ENCODE data around the gene MUC5AC. TPM values are rescaled to one million over a fixed set of nuclear protein-coding genes. Genes with fewer than 3 reads are reported as not detected.

Gene MUC5AC
- total and polyA plus RNA-seq, 2 experiments from 2014 or later = not detected

- Histone ChIP-seq H2AFZ (no peak overlapping the region), H3K27ac (no peak overlapping the region), H3K27me3 (replicated peaks; ENCODE audit: insufficient read depth) (no peaks in the 10 kb centered on the region), H3K4me3 (no peak overlapping the region), H3K4me2 (ENCODE audit: unreplicated experiment) (no peak overlapping the region), H3F3A (ENCODE audit: insufficient read depth) (no peaks in the 10 kb centered on the region), H3K9me2 (ENCODE audit: insufficient read depth) (no peaks in the 10 kb centered on the region), H3K79me2 (ENCODE audit: insufficient read depth) (no peaks in the 10 kb centered on the region), H3K4me1 (ENCODE audit: insufficient read depth) (no peaks in the 10 kb centered on the region), H3K9me3 (ENCODE audit: low read depth) (no peaks in the 10 kb centered on the region), H3K9ac (no peak overlapping the region), H4K20me1 (ENCODE audit: insufficient read depth) (no peaks in the 10 kb centered on the region), H3K36me3 (ENCODE audit: low read depth) (no peaks in the 10 kb centered on the region)
- in situ Hi-C loops (cut with MboI) = no loop called here
- WGBS, 2 experiments (ENCODE audit: low coverage in 1 of 2, low lambda C conversion rate in 2 of 2, missing lambda C conversion rate in 2 of 2) = 79 to 81% methylated on average over 16 to 17 of the region's 17 CpGs
- TF ChIP-seq EZH2phosphoT487 (IDR thresholded peaks at IDR 0.05; ENCODE audit: insufficient read depth, low read depth) = no peak
- no peak for TF ChIP-seq EZH2 (IDR thresholded peaks at IDR 0.05; ENCODE audit: insufficient read depth, poor library complexity, severe bottlenecking)
- no peak for DNase-seq
Measured at GRCh38 chr11:1192741-1193325, 35.1 kb downstream of the MUC5AC start.

GRCh38 chr11:1193326-1194230 is 35.8 kb downstream of the MUC5AC start:
- no peak overlapping the region for H3K27ac ChIP-seq
- H3K9me3 ChIP-seq (ENCODE audit: low read depth) = no peaks in the 10 kb centered on the region
- TF ChIP-seq EZH2 (IDR thresholded peaks at IDR 0.05; ENCODE audit: insufficient read depth, poor library complexity, severe bottlenecking) (no peak), EZH2phosphoT487 (IDR thresholded peaks at IDR 0.05; ENCODE audit: insufficient read depth, low read depth) (no peak)
- H3K79me2 ChIP-seq (ENCODE audit: insufficient read depth) = no peaks in the 10 kb centered on the region
- no peak overlapping the region for H3K4me3 ChIP-seq
- in situ Hi-C loops (cut with MboI) = no loop called here
- no peaks in the 10 kb centered on the region for H3K27me3 ChIP-seq (replicated peaks; ENCODE audit: insufficient read depth)
- H3K9ac ChIP-seq = no peak overlapping the region
- no peaks in the 10 kb centered on the region for H3K9me2 ChIP-seq (ENCODE audit: insufficient read depth)
- H3K4me1 ChIP-seq (ENCODE audit: insufficient read depth) = no peaks in the 10 kb centered on the region
- no peaks in the 10 kb centered on the region for H3K36me3 ChIP-seq (ENCODE audit: low read depth)
- H2AFZ ChIP-seq = no peak overlapping the region
- no peaks in the 10 kb centered on the region for H4K20me1 ChIP-seq (ENCODE audit: insufficient read depth)
- H3F3A ChIP-seq (ENCODE audit: insufficient read depth) = no peaks in the 10 kb centered on the region
- no peak for DNase-seq
- 83% methylated on average over 35 to 43 of the region's 43 CpGs for WGBS, 2 experiments (ENCODE audit: low coverage in 1 of 2, low lambda C conversion rate in 2 of 2, missing lambda C conversion rate in 2 of 2)
- no peak overlapping the region for H3K4me2 ChIP-seq (ENCODE audit: unreplicated experiment)

- Histone ChIP-seq H3K4me2 (ENCODE audit: unreplicated experiment) (no peak overlapping the region), H3K36me3 (ENCODE audit: low read depth) (no peaks in the 10 kb centered on the region), H3K27ac (no peak overlapping the region), H3K9me2 (ENCODE audit: insufficient read depth) (no peaks in the 10 kb centered on the region), H3K9me3 (ENCODE audit: low read depth) (no peaks in the 10 kb centered on the region), H4K20me1 (ENCODE audit: insufficient read depth) (no peaks in the 10 kb centered on the region), H2AFZ (no peak overlapping the region), H3F3A (ENCODE audit: insufficient read depth) (no peaks in the 10 kb centered on the region), H3K4me1 (ENCODE audit: insufficient read depth) (no peaks in the 10 kb centered on the region), H3K79me2 (ENCODE audit: insufficient read depth) (no peaks in the 10 kb centered on the region), H3K27me3 (replicated peaks; ENCODE audit: insufficient read depth) (no peaks in the 10 kb centered on the region), H3K9ac (no peak overlapping the region), H3K4me3 (no peak overlapping the region)
- TF ChIP-seq EZH2phosphoT487 (IDR thresholded peaks at IDR 0.05; ENCODE audit: insufficient read depth, low read depth) (no peak), EZH2 (IDR thresholded peaks at IDR 0.05; ENCODE audit: insufficient read depth, poor library complexity, severe bottlenecking) (no peak)
- in situ Hi-C loops (cut with MboI) = no loop called here
- 88 to 89% methylated on average over 45 to 59 of the region's 59 CpGs for WGBS, 2 experiments (ENCODE audit: low coverage in 1 of 2, low lambda C conversion rate in 2 of 2, missing lambda C conversion rate in 2 of 2)
- DNase-seq = no peak
Measured at GRCh38 chr11:1194231-1194976, 36.7 kb downstream of the MUC5AC start.

GRCh38 chr11:1194977-1195681 is 37.4 kb downstream of the MUC5AC start:
- no peaks in the 10 kb centered on the region for H3F3A ChIP-seq (ENCODE audit: insufficient read depth)

More at GRCh38 chr11:1194977-1195681, 37.4 kb downstream of the MUC5AC start:
- H3K79me2 ChIP-seq (ENCODE audit: insufficient read depth) = no peaks in the 10 kb centered on the region
- DNase-seq = no peak
- H3K4me3 ChIP-seq = no peak overlapping the region
- H3K9ac ChIP-seq = no peak overlapping the region
- H3K4me1 ChIP-seq (ENCODE audit: insufficient read depth) = no peaks in the 10 kb centered on the region
- no peaks in the 10 kb centered on the region for H3K9me2 ChIP-seq (ENCODE audit: insufficient read depth)
- no peak for TF ChIP-seq EZH2 (IDR thresholded peaks at IDR 0.05; ENCODE audit: insufficient read depth, poor library complexity, severe bottlenecking)
- TF ChIP-seq EZH2phosphoT487 (IDR thresholded peaks at IDR 0.05; ENCODE audit: insufficient read depth, low read depth) = no peak
- no peaks in the 10 kb centered on the region for H3K36me3 ChIP-seq (ENCODE audit: low read depth)
- no peak overlapping the region for H3K27ac ChIP-seq
- no peak overlapping the region for H2AFZ ChIP-seq
- WGBS, 2 experiments (ENCODE audit: low coverage in 1 of 2, low lambda C conversion rate in 2 of 2, missing lambda C conversion rate in 2 of 2) = 78 to 90% methylated on average over 24 to 32 of the region's 32 CpGs
- H3K9me3 ChIP-seq (ENCODE audit: low read depth) = no peaks in the 10 kb centered on the region
- H4K20me1 ChIP-seq (ENCODE audit: insufficient read depth) = no peaks in the 10 kb centered on the region
- in situ Hi-C loops (cut with MboI) = loop anchor here (5.0 kb wide), 1 partner anchor 48 kb away; no protein-coding TSS in a partner anchor
- no peak overlapping the region for H3K4me2 ChIP-seq (ENCODE audit: unreplicated experiment)
- no peaks in the 10 kb centered on the region for H3K27me3 ChIP-seq (replicated peaks; ENCODE audit: insufficient read depth)

All from GM23248 (cell line).